Left colon (tissue), 2 donors: ENCODE results near the gene CTAGE6. TPM values are rescaled to one million over a fixed set of nuclear protein-coding genes. Genes with fewer than 3 reads are reported as not detected.
"Not testable (repeated sequence)": the region's sequence is repeated elsewhere in the genome, so short reads cannot be mapped to it uniquely, and the experiment has no call there.

ENCODE experiments used
- ATAC-seq: fragments of 200-7000 bp; cut with Tn5 transposase; one replicate; pipeline ENCODE4 v1.9.1; 2020; ENCODE audit warnings: mild to moderate bottlenecking, moderate library complexity
- DNase-seq, 2 donors: peaks; one replicate each; pipeline ENCODE4 v3.0.0-alpha.2; 2020
- intact Hi-C, 2 donors: fragments of 100-400 bp; cut with DNase I in 1 of 2; cut with micrococcal nuclease in 1 of 2; formaldehyde crosslinking; loops; one replicate each; pipeline versions ENCODE4 v1.11.2 to v1.14.0; 2022; cut with DNase I, micrococcal nuclease
- total RNA-seq, 2 donors: library from RNA; stranded (reverse); fragmentation: NEBNext Ultra II Directional; extraction: Animal tissue kit (Norgen Biotek cat#: 25700); gene quantifications; one replicate each; pipeline ENCODE4 v1.2.1, GENCODE V29; 2021
- donor health status: DM: no; HTN: no; CAD: no.
- donor health status: DM: yes; HTN: yes; CAD: no.

Gene CTAGE6
- total RNA-seq, 2 donors from 2014 or later, result 0.22 TPM; not detected in 1

DNA sequence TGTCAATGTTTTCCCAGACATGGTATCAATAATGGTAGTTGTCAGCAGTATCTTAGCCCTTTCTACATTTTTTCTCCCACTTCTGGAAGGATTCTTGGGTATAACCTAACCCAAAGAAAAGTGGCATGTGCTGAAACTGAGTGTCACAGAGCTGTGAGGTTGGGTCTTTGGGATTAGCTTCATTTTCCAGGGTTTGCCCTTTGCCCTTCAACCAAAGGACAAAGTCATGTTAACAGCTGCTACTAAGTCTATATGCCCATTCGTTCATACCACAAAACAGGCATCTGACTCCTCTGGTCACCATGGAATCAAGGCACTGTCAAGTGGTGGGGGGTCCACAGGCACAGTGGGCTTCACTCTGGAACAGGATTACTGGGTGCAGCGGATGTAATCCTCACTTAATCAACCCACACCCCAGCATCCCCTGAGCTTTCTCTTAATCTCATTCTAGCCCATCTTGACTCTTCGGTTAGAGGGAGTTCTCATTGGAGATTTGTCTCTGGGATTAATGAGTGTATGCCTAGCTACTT, 29.1 kb downstream of the CTAGE6 start:
- no peak for ATAC-seq
- intact Hi-C loops, result no loop called here
- DNase-seq, result no peak

GRCh38 chr7:143727561-143727960, 29.9 kb downstream of the CTAGE6 start:
- intact Hi-C loops, DNase-seq: not testable (repeated sequence)
- peak; percentile 71 for ATAC-seq

GRCh38 chr7:143726143-143726542, 31.4 kb downstream of the CTAGE6 start:
- DNase-seq, ATAC-seq: not testable (repeated sequence)

GRCh38 chr7:143720335-143720734, 37.2 kb downstream of the CTAGE6 start:
- ATAC-seq, DNase-seq, intact Hi-C loops: not testable (repeated sequence)

More at GRCh38 chr7:143726143-143726542, 31.4 kb downstream of the CTAGE6 start:
- intact Hi-C loops, result not testable (repeated sequence)

GRCh38 chr7:143715543-143716193, 41.8 kb downstream of the CTAGE6 start:
- ATAC-seq, intact Hi-C loops, DNase-seq: not testable (repeated sequence)

GRCh38 chr7:143714581-143715454, 42.7 kb downstream of the CTAGE6 start:
- intact Hi-C loops, DNase-seq: not testable (repeated sequence)
- peak; percentile 62 for ATAC-seq

DNA sequence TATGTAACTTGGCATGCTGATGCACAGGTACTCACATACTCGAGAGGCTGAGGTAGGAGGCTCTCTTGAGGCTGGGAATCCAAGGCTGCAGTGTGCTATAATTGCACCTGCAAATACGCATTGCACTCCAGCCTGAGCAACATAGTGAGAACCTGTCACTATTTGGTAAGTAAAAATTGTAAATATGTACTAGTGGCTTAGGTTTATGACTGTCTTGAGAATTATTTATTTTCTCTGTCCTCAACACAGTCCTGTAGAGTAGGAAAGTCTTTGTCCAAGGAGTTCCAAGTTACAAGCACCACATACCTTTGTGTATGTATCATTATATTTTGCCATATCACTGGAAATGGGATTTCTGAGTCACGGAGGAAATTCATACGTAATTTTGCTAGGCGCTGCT, 45.1 kb downstream of the CTAGE6 start:
- DNase-seq, intact Hi-C loops: not testable (repeated sequence)
- ATAC-seq, result peak; percentile 11

- DNase-seq, intact Hi-C loops: not testable (repeated sequence)
- peak; percentile 85 for ATAC-seq
Measured at GRCh38 chr7:143711727-143712324, 45.7 kb downstream of the CTAGE6 start.

GRCh38 chr7:143709895-143710294, 47.6 kb downstream of the CTAGE6 start:
- intact Hi-C loops, ATAC-seq, DNase-seq: not testable (repeated sequence)

Other genes with a start within 250 kb of the CTAGE6 start
- gene CTAGE15, start 185.9 kb downstream of the CTAGE6 start, total RNA-seq, result 1 to 10 TPM; 1.7 to 2.2 TPM
- 1 to 10 TPM in 1 of 2 donors, under 1 TPM in 1; 0.89 to 2.1 TPM for gene TCAF2, start 136.7 kb downstream of the CTAGE6 start, total RNA-seq
- gene TCAF1, start 144.5 kb upstream of the CTAGE6 start, total RNA-seq, result 10 to 100 TPM; 33.4 to 44.4 TPM
- not detected for gene OR2F2, start 177.5 kb upstream of the CTAGE6 start, total RNA-seq
- gene OR2F1, start 197.1 kb upstream of the CTAGE6 start, total RNA-seq, result not detected
- not detected for gene OR6B1, start 242.6 kb upstream of the CTAGE6 start, total RNA-seq